ENCODE measurements around the gene LPGAT1. TPM values are rescaled to one million over a fixed set of nuclear protein-coding genes. Genes with fewer than 3 reads are reported as not detected.

Gene LPGAT1
- total RNA-seq, 1 donor: 18.0 TPM

GRCh38 chr1:211829343-211830054, 1.1 kb downstream of the LPGAT1 start:
- DNase-seq (ENCODE audit: low read depth in 2 of 3, low spot score in 2 of 3): peak in 2 of 3 donors; percentile 13 to 69

GRCh38 chr1:211828584-211829342, 1.8 kb downstream of the LPGAT1 start:
- DNase-seq (ENCODE audit: low read depth in 2 of 3, low spot score in 2 of 3): no peak

- DNase-seq (ENCODE audit: low read depth in 2 of 3, low spot score in 2 of 3): no peak
Observed at GRCh38 chr1:211827051-211827450, 3.5 kb downstream of the LPGAT1 start.

GRCh38 chr1:211825980-211826379, 4.6 kb downstream of the LPGAT1 start:
- DNase-seq (ENCODE audit: low read depth in 2 of 3, low spot score in 2 of 3): no peak

GRCh38 chr1:211822677-211823407, 7.7 kb downstream of the LPGAT1 start:
- no peak for DNase-seq (ENCODE audit: low read depth in 2 of 3, low spot score in 2 of 3)

- DNase-seq (ENCODE audit: low read depth in 2 of 3, low spot score in 2 of 3): no peak
Observed at GRCh38 chr1:211816586-211816985, 14.0 kb downstream of the LPGAT1 start.

GRCh38 chr1:211814313-211814712, 16.2 kb downstream of the LPGAT1 start:
- no peak for DNase-seq (ENCODE audit: low read depth in 2 of 3, low spot score in 2 of 3)

GRCh38 chr1:211813590-211813989, 17.0 kb downstream of the LPGAT1 start:
- no peak for DNase-seq (ENCODE audit: low read depth in 2 of 3, low spot score in 2 of 3)

- no peak for DNase-seq (ENCODE audit: low read depth in 2 of 3, low spot score in 2 of 3)
Observed at GRCh38 chr1:211812584-211812983, 18.0 kb downstream of the LPGAT1 start.

- DNase-seq (ENCODE audit: low read depth in 2 of 3, low spot score in 2 of 3): no peak
Observed at GRCh38 chr1:211811848-211812247, 18.7 kb downstream of the LPGAT1 start.

GRCh38 chr1:211811126-211811525, 19.4 kb downstream of the LPGAT1 start:
- DNase-seq (ENCODE audit: low read depth in 2 of 3, low spot score in 2 of 3): no peak

GRCh38 chr1:211808475-211808874, 22.1 kb downstream of the LPGAT1 start:
- DNase-seq (ENCODE audit: low read depth in 2 of 3, low spot score in 2 of 3): no peak

- DNase-seq (ENCODE audit: low read depth in 2 of 3, low spot score in 2 of 3): no peak
Observed at GRCh38 chr1:211804915-211805314, 25.6 kb downstream of the LPGAT1 start.

GRCh38 chr1:211800925-211801607, 29.5 kb downstream of the LPGAT1 start:
- DNase-seq (ENCODE audit: low read depth in 2 of 3, low spot score in 2 of 3): no peak

- no peak for DNase-seq (ENCODE audit: low read depth in 2 of 3, low spot score in 2 of 3)
Observed at GRCh38 chr1:211797994-211798393, 32.6 kb downstream of the LPGAT1 start.

- no peak for DNase-seq (ENCODE audit: low read depth in 2 of 3, low spot score in 2 of 3)
Observed at GRCh38 chr1:211791979-211792378, 38.6 kb downstream of the LPGAT1 start.

- no peak for DNase-seq (ENCODE audit: low read depth in 2 of 3, low spot score in 2 of 3)
Observed at GRCh38 chr1:211789641-211790464, 40.7 kb downstream of the LPGAT1 start.

- DNase-seq (ENCODE audit: low read depth in 2 of 3, low spot score in 2 of 3): no peak
Observed at GRCh38 chr1:211788626-211789025, 41.9 kb downstream of the LPGAT1 start.

- DNase-seq (ENCODE audit: low read depth in 2 of 3, low spot score in 2 of 3): peak in 1 of 3 donors; percentile 3
Observed at GRCh38 chr1:211783897-211784296, 46.7 kb downstream of the LPGAT1 start.

- no peak for DNase-seq (ENCODE audit: low read depth in 2 of 3, low spot score in 2 of 3)
Observed at GRCh38 chr1:211783266-211783665, 47.3 kb downstream of the LPGAT1 start.

All from hematopoietic multipotent progenitor cell (in vitro differentiated cells).